B cell (primary cell): ENCODE data around the gene PFN3. TPM values are rescaled to one million over a fixed set of nuclear protein-coding genes. Genes with fewer than 3 reads are reported as not detected.

Experiments used
- ATAC-seq: fragments of 200-7000 bp; cut with Tn5 transposase; one replicate; pipeline ENCODE4 v1.10.0; 2021; ENCODE audit warnings: low read depth, mild to moderate bottlenecking, moderate number of reproducible peaks, moderate library complexity
- CTCF ChIA-PET: fragments of 350-600 bp; sonication (Branson Sonifier 250); formaldehyde crosslinking; loops from one replicate; lab custom pipeline; 2021; ENCODE audit warnings: antibody characterized with exemption, inconsistent platforms; lab: Charles Lee
- POLR2A ChIA-PET: fragments of 350-600 bp; sonication (Branson Sonifier 250); formaldehyde crosslinking; loops from one replicate; lab custom pipeline; 2021; ENCODE audit warnings: antibody characterized with exemption; lab: Charles Lee
- DNase-seq: peaks from one replicate; pipeline ENCODE4 v3.0.0; 2013
- H2AFZ ChIP-seq: 2 replicates; pipeline ENCODE4 v1.6.1; 2012; ENCODE audit warnings: mild to moderate bottlenecking, low read depth, low read length; ENCODE audit not compliant: insufficient read depth, poor library complexity, severe bottlenecking
- H3K27ac ChIP-seq, 2 donors: 1 replicate in 1 of 2; 2 replicates in 1 of 2; pipeline ENCODE4 v1.5.1; 2012 to 2013; ENCODE audit warnings: low read length in 2 of 2, mild to moderate bottlenecking in 2 of 2, moderate library complexity in 1 of 2
- H3K27me3 ChIP-seq, 4 experiments: fragments of 200-600 bp in 1 of 4; sonication (generic) in 1 of 4; replicated peaks in 1 of 4; 1 replicate in 2 of 4; 2 replicates in 2 of 4; pipeline versions ENCODE4 v1.6.1 to v1.7.0; 2013 to 2016; ENCODE audit warnings: low read length in 3 of 4, mild to moderate bottlenecking in 2 of 4, mixed read lengths in 1 of 4, moderate library complexity in 1 of 4; ENCODE audit not compliant: insufficient read depth in 4 of 4, control insufficient read depth in 3 of 4; ENCODE audit errors: control extremely low read depth in 1 of 4
- H3K36me3 ChIP-seq, 2 experiments: replicated peaks in 1 of 2; 1 replicate in 1 of 2; 2 replicates in 1 of 2; pipeline versions ENCODE4 v1.6.1 to v1.7.1; 2013; ENCODE audit warnings: low read length in 1 of 2; ENCODE audit not compliant: insufficient read depth in 2 of 2, control insufficient read depth in 1 of 2; ENCODE audit errors: control extremely low read depth in 1 of 2, extremely low read depth in 1 of 2
- H3K4me1 ChIP-seq, 2 donors: fragments of 200-600 bp in 1 of 2; sonication (generic) in 1 of 2; 1 replicate in 1 of 2; 2 replicates in 1 of 2; pipeline versions ENCODE4 v1.5.1 to v1.6.1; 2013 to 2017; ENCODE audit warnings: low read length in 2 of 2; ENCODE audit not compliant: control insufficient read depth in 2 of 2, insufficient read depth in 2 of 2
- H3K4me2 ChIP-seq: replicated peaks from 2 replicates; pipeline ENCODE3; 2012; ENCODE audit warnings: mild to moderate bottlenecking, low read depth, low read length; ENCODE audit not compliant: poor library complexity, severe bottlenecking
- H3K4me3 ChIP-seq, 5 experiments: fragments of 200-600 bp in 1 of 5; sonication (generic) in 1 of 5; 1 replicate in 3 of 5; 2 replicates in 2 of 5; pipeline versions ENCODE4 v1.5.1 to v1.7.0; 2011 to 2016; ENCODE audit warnings: low read length in 4 of 5, mild to moderate bottlenecking in 4 of 5, low read depth in 2 of 5, control low read depth in 1 of 5, moderate library complexity in 1 of 5; ENCODE audit not compliant: insufficient read depth in 1 of 5; ENCODE audit errors: control extremely low read depth in 1 of 5, extremely low read depth in 1 of 5
- H3K79me2 ChIP-seq: fragments of 200-600 bp; sonication (generic); one replicate; pipeline ENCODE4 v1.6.0; 2016; ENCODE audit warnings: low read length; ENCODE audit not compliant: control insufficient read depth, insufficient read depth
- H3K9ac ChIP-seq: fragments of 200-600 bp; sonication (generic); 2 replicates; pipeline ENCODE4 v1.6.1; 2017; ENCODE audit warnings: mild to moderate bottlenecking, low read length, moderate library complexity
- H3K9me3 ChIP-seq, 3 donors: one replicate each; pipeline versions ENCODE4 v1.6.1 to v1.7.1; 2013; ENCODE audit warnings: low read length in 2 of 3; ENCODE audit not compliant: control insufficient read depth in 2 of 3, insufficient read depth in 1 of 3; ENCODE audit errors: control extremely low read depth in 1 of 3
- H4K20me1 ChIP-seq: 2 replicates; pipeline ENCODE4 v1.6.0; 2012; ENCODE audit warnings: mild to moderate bottlenecking, low read length; ENCODE audit not compliant: insufficient read depth, control insufficient read depth, poor library complexity, severe bottlenecking
- H3K27ac Mint-ChIP-seq: one replicate; pipeline ENCODE4 v1.8.0; 2021; ENCODE audit warnings: mixed read lengths
- H3K27me3 Mint-ChIP-seq: one replicate; pipeline ENCODE4 v1.8.0; 2021; ENCODE audit warnings: mixed read lengths
- H3K4me1 Mint-ChIP-seq: one replicate; pipeline ENCODE4 v1.8.0; 2021; ENCODE audit warnings: mixed read lengths
- H3K4me3 Mint-ChIP-seq: one replicate; pipeline ENCODE4 v1.8.0; 2021; ENCODE audit warnings: mixed read lengths
- H3K9me3 Mint-ChIP-seq: one replicate; pipeline ENCODE4 v1.8.0; 2022; ENCODE audit warnings: mixed read lengths; ENCODE audit not compliant: insufficient read depth
- CTCF ChIP-seq: fragments of 200-600 bp; IDR thresholded peaks from one replicate; pipeline ENCODE4 v1.8.0; 2022; ENCODE audit warnings: antibody characterized with exemption, mild to moderate bottlenecking
- EZH2 ChIP-seq: IDR thresholded peaks from 2 replicates; pipeline ENCODE4 v1.6.1; 2012; ENCODE audit warnings: borderline replicate concordance, low read depth, mild to moderate bottlenecking, moderate library complexity, low read length; ENCODE audit not compliant: insufficient read depth, poor library complexity, severe bottlenecking
- WGBS: methylation state at CpG from one replicate; pipeline ENCODE4 v1.1.5; 2013; ENCODE audit warnings: missing lambda C conversion rate; ENCODE audit not compliant: insufficient coverage; 5-methylcytosine and 5-hydroxymethylcytosine counted together
- intact Hi-C: fragments of 100-400 bp; cut with micrococcal nuclease; formaldehyde crosslinking; loops from one replicate; pipeline ENCODE4 v1.10.0; 2022
- polyA plus RNA-seq: library from polyadenylated mRNA; depleted of rRNA; stranded (reverse); fragments of >200 nt; gene quantifications from 2 replicates; pipeline ENCODE4 v1.2.3, GENCODE V29; 2012
- total RNA-seq, 2 donors: library from RNA; stranded (reverse); fragments of 120-200 nt in 1 of 2; gene quantifications; 1 replicate in 1 of 2; 2 replicates in 1 of 2; pipeline versions ENCODE4 v1.2.3 to v1.2.4, GENCODE V29; 2013 to 2022

Gene PFN3
- total and polyA plus RNA-seq, 2 donors (not counting 1 experiment from before 2014, with no cell fraction given), result not detected

- no peak overlapping the region for H3K27ac ChIP-seq
- Mint-ChIP-seq H3K4me1 (peaks cover 57% of the 10 kb centered on the region), H3K9me3 (no peaks in the 10 kb centered on the region), H3K27ac (no peak overlapping the region), H3K4me3 (no peak overlapping the region), H3K27me3 (no peaks in the 10 kb centered on the region)
- no peaks in the 10 kb centered on the region for H3K36me3 ChIP-seq
- peaks cover 48 to 63% of the 10 kb centered on the region in 2 donors for H3K4me1 ChIP-seq
- no peak overlapping the region for H2AFZ ChIP-seq
- H3K4me2 ChIP-seq, result no peak overlapping the region
- H3K9me3 ChIP-seq, result no peaks in the 10 kb centered on the region
- peaks cover 0 to 14% (median 0%) of the 10 kb centered on the region in 4 experiments for H3K27me3 ChIP-seq
- 82% methylated on average over 15 of the region's 18 CpGs for WGBS
- H4K20me1 ChIP-seq, result peaks cover 40% of the 10 kb centered on the region
- DNase-seq (no peak), ATAC-seq (no peak)
- POLR2A ChIA-PET, result interaction anchor here (1.3 to 10.8 kb wide), 5 partner anchors 13 to 98 kb away, joined by 4 to 103 read pairs (median 5); partner anchors contain the start of genes GRK6 and LMAN2
- no peak overlapping the region for H3K4me3 ChIP-seq
- H3K9ac ChIP-seq, result no peak overlapping the region
- TF ChIP-seq CTCF (no peak), EZH2 (no peak)
- CTCF ChIA-PET, result interaction anchor here (1.3 to 21.3 kb wide), 8 partner anchors 6 to 80 kb away, joined by 3 to 628 read pairs (median 8); partner anchors contain the start of genes F12, GRK6 and PFN3
- H3K79me2 ChIP-seq, result peaks cover 21% of the 10 kb centered on the region
- intact Hi-C loops, result no loop called here
Observed at GRCh38 chr5:177449140-177450061, 48.9 kb upstream of the PFN3 start.
